Mucosa of descending colon (tissue), 3 donors: ENCODE measurements around the gene LIPF. TPM values are rescaled to one million over a fixed set of nuclear protein-coding genes. Genes with fewer than 3 reads are reported as not detected.
"Not testable (repeated sequence)": the region's sequence is repeated elsewhere in the genome, so short reads cannot be mapped to it uniquely, and the experiment has no call there.

Experiments used
- ATAC-seq: fragments of 200-7000 bp; cut with Tn5 transposase; one replicate; pipeline ENCODE4 v1.9.1; 2020; ENCODE audit warnings: mild to moderate bottlenecking, moderate library complexity
- DNase-seq, 3 donors: peaks; one replicate each; pipeline ENCODE4 v3.0.0-alpha.2; 2020
- H3K36me3 ChIP-seq: fragments of 200-600 bp; one replicate; pipeline ENCODE4 v1.8.0; 2021; ENCODE audit warnings: low read depth, mild to moderate bottlenecking
- H3K4me1 ChIP-seq: fragments of 200-600 bp; one replicate; pipeline ENCODE4 v1.8.0; 2021; ENCODE audit warnings: low read depth, mild to moderate bottlenecking
- H3K4me3 ChIP-seq: fragments of 200-600 bp; one replicate; pipeline ENCODE4 v1.8.0; 2021; ENCODE audit warnings: mild to moderate bottlenecking
- H3K9me3 ChIP-seq: fragments of 200-600 bp; one replicate; pipeline ENCODE4 v1.8.0; 2021; ENCODE audit warnings: mild to moderate bottlenecking
- CTCF ChIP-seq: fragments of 200-600 bp; IDR thresholded peaks from one replicate; pipeline ENCODE4 v1.8.0; 2022; ENCODE audit warnings: antibody characterized with exemption, mild to moderate bottlenecking
- intact Hi-C, 2 donors: fragments of 100-400 bp; cut with DNase I in 1 of 2; cut with micrococcal nuclease in 1 of 2; formaldehyde crosslinking; loops; one replicate each; pipeline versions ENCODE4 v1.11.0 to v1.11.1; 2022; cut with DNase I, micrococcal nuclease
- total RNA-seq, 3 donors: library from RNA; stranded (reverse); fragmentation: NEBNext Ultra II Directional in 2 of 3; extraction: Animal tissue kit (Norgen Biotek cat#: 25700) in 2 of 3; gene quantifications; one replicate each; pipeline versions ENCODE4 v1.2.1 to v1.2.4, GENCODE V29; 2021 to 2023
- donor health status: DM: no; HTN: no; CAD: no; lungs with moderate emphysema.
- donor health status: DM: no; HTN: no; CAD: no.
- donor health status: DM: no; HTN: yes; CAD: no.

Gene LIPF
- total RNA-seq, 3 donors from 2014 or later = not detected

GRCh38 chr10:88661018-88661417 lies 3.2 kb upstream of the LIPF start:
- no peak for TF ChIP-seq CTCF
- Histone ChIP-seq H3K36me3 (no peaks in the 10 kb centered on the region), H3K4me1 (no peaks in the 10 kb centered on the region), H3K9me3 (no peaks in the 10 kb centered on the region), H3K4me3 (no peak overlapping the region)
- intact Hi-C loops = no loop called here
- peak; percentile 46 for ATAC-seq
- no peak for DNase-seq

- Histone ChIP-seq H3K4me1 (no peaks in the 10 kb centered on the region), H3K9me3 (no peaks in the 10 kb centered on the region), H3K36me3 (no peaks in the 10 kb centered on the region), H3K4me3 (no peak overlapping the region)
- TF ChIP-seq CTCF = no peak
- intact Hi-C loops = no loop called here
- DNase-seq = no peak
- ATAC-seq = no peak
These were observed 2.7 kb upstream of the LIPF start for GRCh38 chr10:88661577-88661976.

GRCh38 chr10:88663153-88663552 lies 1.1 kb upstream of the LIPF start:
- ATAC-seq, H3K36me3 ChIP-seq, H3K4me1 ChIP-seq, H3K4me3 ChIP-seq, intact Hi-C loops, DNase-seq, H3K9me3 ChIP-seq: not testable (repeated sequence)

- TF ChIP-seq CTCF = no peak
- no peaks in the 10 kb centered on the region for H3K4me1 ChIP-seq
- no peaks in the 10 kb centered on the region for H3K9me3 ChIP-seq
- H3K36me3 ChIP-seq = no peaks in the 10 kb centered on the region
- H3K4me3 ChIP-seq = no peak overlapping the region
- ATAC-seq = no peak
- intact Hi-C loops = no loop called here
- DNase-seq = no peak
These were observed 4.2 kb downstream of the LIPF start for GRCh38 chr10:88668465-88668864.

- H3K4me1 ChIP-seq = no peaks in the 10 kb centered on the region
- no peaks in the 10 kb centered on the region for H3K36me3 ChIP-seq
- DNase-seq (no peak), ATAC-seq (no peak)
- H3K9me3 ChIP-seq = no peaks in the 10 kb centered on the region
- no peak overlapping the region for H3K4me3 ChIP-seq
- TF ChIP-seq CTCF = no peak
- intact Hi-C loops = no loop called here
These were observed 6.3 kb downstream of the LIPF start for GRCh38 chr10:88670497-88670896.

GRCh38 chr10:88672041-88672440 lies 7.8 kb downstream of the LIPF start:
- ATAC-seq (no peak), DNase-seq (no peak)
- no peak for TF ChIP-seq CTCF
- Histone ChIP-seq H3K4me3 (no peak overlapping the region), H3K9me3 (no peaks in the 10 kb centered on the region), H3K4me1 (no peaks in the 10 kb centered on the region), H3K36me3 (no peaks in the 10 kb centered on the region)
- intact Hi-C loops = no loop called here
